ENCODE measurements around the gene ZIC4.

Gene ZIC4

GRCh38 chr3:147368151-147368550, 38.2 kb downstream of the ZIC4 start:
- DNase-seq, result no peak

GRCh38 chr3:147367676-147368075, 38.7 kb downstream of the ZIC4 start:
- no peak for DNase-seq

GRCh38 chr3:147365196-147366115, 40.9 kb downstream of the ZIC4 start:
- DNase-seq, result no peak

DNA sequence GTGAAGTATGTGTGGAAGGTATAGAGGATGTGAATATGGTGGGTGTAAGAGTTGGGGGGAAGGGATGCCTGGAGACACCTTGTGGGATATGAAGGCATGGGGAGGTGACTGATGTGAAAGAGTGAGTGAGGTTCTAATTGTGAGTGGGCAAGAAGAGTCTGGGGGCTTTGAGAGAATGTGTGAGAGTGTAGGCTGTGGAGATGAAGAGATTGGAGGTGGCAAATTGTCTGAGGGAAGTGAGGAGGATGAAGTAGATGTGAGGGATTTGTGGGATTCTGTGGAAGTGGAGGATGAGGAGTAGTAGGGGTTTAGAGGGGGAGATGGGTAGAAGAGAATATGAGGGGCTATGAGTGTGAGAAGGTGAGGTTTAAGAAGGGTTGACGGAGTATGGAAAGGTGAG, 41.6 kb downstream of the ZIC4 start:
- DNase-seq, result no peak

- no peak for DNase-seq
Observed at GRCh38 chr3:147361454-147362420, 44.6 kb downstream of the ZIC4 start.

DNA sequence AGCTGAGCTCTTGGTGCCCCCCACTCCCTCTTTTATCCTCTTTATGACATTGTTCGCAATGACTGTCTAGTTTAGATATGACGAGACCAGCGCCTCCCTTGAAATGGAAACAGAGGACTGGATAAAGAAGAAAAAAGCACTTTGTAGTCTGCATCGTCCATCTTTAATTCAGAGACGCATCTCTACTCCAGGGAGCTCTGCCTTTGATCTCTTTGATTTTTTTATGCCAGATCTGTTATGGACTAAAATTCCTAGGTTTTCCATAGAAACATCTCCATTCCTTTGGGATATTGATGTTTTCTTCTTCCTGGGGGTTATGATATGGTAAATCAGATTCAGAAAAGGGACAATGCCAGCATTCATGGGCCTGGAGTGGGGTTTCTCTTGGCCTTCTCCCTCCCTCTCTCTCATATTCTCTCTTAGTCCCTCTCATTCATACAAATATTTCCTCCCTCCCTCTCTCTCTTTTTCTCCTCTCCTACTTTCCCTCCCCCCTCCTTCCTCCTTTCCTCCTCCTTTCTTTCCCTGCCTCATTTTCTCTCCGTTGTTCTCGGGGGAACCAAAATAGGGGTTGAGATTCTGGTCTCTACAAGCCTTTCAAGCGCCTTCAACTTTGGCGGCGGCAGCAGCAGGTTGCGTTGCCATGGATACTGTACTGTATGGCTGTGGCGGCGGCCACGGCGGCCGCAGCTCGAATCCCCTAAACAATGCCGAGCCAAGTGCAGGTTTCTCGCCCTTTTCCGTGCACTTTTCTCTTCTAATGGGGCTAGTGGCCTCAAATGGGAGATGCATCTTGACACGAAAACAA, 45.5 kb downstream of the ZIC4 start:
- DNase-seq, result no peak

- DNase-seq, result no peak
Observed at GRCh38 chr3:147360051-147360439, 46.3 kb downstream of the ZIC4 start.

GRCh38 chr3:147359177-147360050, 46.9 kb downstream of the ZIC4 start:
- no peak for DNase-seq

GRCh38 chr3:147358144-147358992, 48.0 kb downstream of the ZIC4 start:
- no peak for DNase-seq

DNA sequence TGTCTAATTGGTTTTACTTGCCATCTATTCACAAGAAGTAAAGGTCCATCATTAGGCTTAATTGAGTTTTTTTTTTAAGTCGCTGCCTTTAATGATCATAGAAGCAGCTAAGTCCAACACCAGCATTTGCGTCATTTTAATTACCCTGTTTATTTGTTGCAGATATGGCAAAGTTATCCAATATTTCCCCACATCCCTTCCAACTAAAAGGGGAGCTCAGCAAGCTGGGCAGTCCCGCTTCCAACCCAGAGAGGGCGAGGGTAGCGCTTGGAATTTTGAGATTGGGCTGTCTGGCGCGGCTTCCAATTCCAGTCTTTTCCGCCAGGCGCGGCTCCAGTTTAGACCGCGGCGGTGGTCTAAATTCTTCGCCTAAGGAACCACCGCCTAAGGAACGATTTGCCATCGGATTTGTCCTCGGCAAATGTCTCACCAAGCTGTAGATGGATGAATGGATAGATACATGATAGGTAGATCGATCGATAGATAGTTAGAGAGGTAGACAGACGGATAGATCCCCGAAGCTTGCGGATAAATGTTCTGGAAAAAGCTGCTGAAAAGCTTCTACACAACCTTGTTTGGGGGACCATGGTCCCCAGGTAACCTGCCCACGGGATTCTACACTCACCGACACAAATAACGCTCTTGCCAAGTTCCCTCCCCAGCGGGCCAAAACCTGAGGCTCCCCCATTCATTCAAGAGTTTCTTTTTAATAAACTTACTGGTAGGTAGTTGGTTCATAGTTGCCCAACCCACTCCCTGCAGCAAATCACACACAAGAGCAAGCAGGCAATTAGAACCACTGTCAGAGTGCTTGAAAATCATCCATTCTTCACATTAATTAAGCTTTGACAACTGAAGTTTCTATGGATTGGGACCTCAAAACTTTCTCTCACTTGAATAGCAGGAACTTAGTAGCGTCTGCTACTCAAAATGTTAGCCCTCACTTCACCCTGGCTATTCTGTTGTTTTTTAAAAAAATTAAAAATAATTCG, 49.1 kb downstream of the ZIC4 start:
- no peak for DNase-seq

- DNase-seq, result no peak
Observed at GRCh38 chr3:147356145-147356908, 50.0 kb downstream of the ZIC4 start.

- no peak for DNase-seq
Observed at GRCh38 chr3:147355753-147356090, 50.6 kb downstream of the ZIC4 start.

DNA sequence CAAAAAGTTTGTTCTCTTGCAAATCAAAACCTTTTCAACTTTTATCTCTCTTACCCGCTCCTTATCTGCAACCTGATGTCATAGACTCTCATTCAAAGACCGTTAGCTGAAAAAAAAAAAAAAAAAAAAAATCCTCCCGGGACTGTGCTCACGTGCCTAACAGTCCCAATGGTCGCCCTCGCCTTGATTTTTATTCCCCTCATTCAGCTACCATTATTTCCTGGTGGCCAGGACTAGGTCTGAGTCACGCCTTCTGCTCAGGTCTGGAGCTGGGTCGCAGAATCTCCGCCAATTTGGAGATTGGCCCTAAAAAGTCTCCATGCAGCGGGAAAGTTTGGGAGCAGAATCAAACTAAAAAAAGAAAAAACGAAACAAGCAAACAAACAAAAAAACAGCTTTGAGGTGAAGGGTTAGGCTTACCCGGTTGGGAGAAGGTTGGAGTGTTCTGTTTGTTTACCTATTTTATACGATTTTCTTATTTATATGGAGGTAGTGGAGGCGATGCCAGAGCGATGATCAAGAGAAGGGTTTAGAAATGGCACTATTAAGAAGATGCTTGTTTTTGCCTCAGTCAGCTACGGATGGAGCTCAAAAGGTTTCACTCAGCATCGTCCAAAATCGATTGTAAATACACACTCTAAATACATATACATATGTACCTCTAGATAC, 51.1 kb downstream of the ZIC4 start:
- DNase-seq, result no peak

DNA sequence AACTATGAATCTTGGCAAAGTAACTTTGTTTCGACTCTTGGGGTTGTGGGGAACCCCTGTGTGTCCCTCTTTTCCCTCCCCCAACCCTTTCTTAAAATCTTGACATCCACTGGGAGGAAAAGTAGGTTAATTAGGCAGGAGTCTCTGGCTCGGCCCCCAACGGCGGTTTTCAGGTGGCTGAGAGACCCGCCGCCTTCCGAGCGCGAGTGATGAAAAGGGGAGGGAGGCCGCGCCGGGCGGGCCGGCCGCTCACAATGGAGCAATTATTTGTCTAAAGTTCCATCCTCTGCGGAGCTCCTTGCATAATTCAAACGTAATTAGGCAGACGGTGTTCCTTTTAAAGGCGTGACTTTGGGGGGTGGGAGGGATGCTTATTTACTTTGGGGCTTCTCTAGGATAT, 51.7 kb downstream of the ZIC4 start:
- DNase-seq, result no peak

- DNase-seq, result no peak
Observed at GRCh38 chr3:147351301-147351700, 55.0 kb downstream of the ZIC4 start.

DNA sequence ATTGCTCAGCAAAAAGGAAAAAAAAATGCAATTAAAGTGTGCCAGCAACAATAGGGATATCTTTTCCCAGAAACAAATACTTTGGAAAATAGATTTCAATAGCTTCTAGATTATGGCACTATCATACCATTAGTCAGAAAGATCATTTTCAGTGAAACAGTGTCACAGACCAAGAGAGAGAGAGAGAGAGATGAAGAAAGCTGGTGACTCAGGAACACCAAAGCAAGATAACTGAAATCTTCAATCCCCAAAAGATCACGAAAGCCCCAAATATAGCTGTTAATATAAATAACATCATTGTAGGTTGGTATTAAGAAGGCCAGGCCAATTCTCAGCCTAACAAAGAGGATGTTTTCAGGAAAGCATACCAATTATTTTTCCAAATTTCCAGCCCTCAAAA, 57.4 kb downstream of the ZIC4 start:
- DNase-seq, result no peak

DNA sequence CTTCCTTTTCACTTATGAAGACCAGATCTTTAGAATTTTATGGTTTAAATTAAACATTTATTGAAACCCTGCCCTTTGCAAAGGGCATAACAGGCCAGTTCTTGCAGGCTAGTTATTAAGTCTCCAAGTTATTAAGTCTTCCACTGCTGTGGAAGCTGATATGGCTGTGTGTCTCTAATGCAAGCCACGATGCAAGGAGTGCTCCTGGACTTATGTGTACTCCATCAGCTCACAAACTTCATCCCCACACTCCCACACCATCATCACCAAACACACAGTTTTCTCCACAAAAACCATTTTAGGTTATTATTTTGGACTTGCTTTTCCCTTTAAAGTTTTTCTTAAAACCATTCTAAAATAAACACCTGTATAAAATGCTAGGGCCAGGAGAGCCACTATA, 62.4 kb downstream of the ZIC4 start:
- no peak for DNase-seq

- DNase-seq, result no peak
Observed at GRCh38 chr3:147341727-147342126, 64.6 kb downstream of the ZIC4 start.

Data from CD4-positive, alpha-beta T cell treated with Interleukin-12 subunit alpha and Interleukin-12 subunit beta, for 1 hour (primary cell).